ENCODE measurements around the gene GPX3.

DNA sequence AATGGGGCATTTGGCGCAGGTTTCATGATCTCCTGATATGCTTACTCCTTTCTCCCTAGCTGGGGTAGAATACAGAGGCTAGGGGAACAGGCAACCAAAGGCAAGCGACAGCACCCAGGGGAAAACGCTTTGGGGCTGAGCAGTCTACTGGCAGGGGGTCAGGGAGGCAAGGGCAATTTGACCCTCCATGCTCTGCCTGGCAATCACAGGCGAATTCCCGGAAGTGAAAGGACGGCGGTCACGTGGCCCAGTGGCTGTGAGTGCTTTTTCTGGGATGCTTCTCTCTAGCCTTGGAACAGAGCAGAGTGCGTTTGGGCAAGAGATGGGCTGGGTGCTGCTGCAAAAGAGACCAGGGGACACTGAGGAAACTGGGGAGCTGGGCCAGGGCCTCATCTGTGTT lies 5.7 kb downstream of the GPX3 start:
- TF ChIP-seq EP300 (IDR thresholded peaks at IDR 0.05; ENCODE audit: borderline replicate concordance in 1 of 2, low read depth in 1 of 2, low read length in 1 of 2) (no peak), RCOR1 (IDR thresholded peaks at IDR 0.05; ENCODE audit: low read length) (no peak), TAF1 (IDR thresholded peaks at IDR 0.05; ENCODE audit: borderline replicate concordance, low read depth, low read length) (no peak), SMC3 (IDR thresholded peaks at IDR 0.05; ENCODE audit: low read depth, low read length) (no peak), MXI1 (IDR thresholded peaks at IDR 0.05; ENCODE audit: low read depth, low read length) (no peak), RXRA (IDR thresholded peaks at IDR 0.05; ENCODE audit: borderline replicate concordance, low read depth) (no peak), GABPA (IDR thresholded peaks at IDR 0.05; ENCODE audit: low read depth) (no peak), EZH2phosphoT487 (IDR thresholded peaks at IDR 0.05; ENCODE audit: borderline replicate concordance, low read depth) (no peak)
- TF ChIP-seq, protein P1, sequence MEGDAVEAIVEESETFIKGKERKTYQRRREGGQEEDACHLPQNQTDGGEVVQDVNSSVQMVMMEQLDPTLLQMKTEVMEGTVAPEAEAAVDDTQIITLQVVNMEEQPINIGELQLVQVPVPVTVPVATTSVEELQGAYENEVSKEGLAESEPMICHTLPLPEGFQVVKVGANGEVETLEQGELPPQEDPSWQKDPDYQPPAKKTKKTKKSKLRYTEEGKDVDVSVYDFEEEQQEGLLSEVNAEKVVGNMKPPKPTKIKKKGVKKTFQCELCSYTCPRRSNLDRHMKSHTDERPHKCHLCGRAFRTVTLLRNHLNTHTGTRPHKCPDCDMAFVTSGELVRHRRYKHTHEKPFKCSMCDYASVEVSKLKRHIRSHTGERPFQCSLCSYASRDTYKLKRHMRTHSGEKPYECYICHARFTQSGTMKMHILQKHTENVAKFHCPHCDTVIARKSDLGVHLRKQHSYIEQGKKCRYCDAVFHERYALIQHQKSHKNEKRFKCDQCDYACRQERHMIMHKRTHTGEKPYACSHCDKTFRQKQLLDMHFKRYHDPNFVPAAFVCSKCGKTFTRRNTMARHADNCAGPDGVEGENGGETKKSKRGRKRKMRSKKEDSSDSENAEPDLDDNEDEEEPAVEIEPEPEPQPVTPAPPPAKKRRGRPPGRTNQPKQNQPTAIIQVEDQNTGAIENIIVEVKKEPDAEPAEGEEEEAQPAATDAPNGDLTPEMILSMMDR (IDR thresholded peaks at IDR 0.05), result no peak
- TF ChIP-seq, protein P2, sequence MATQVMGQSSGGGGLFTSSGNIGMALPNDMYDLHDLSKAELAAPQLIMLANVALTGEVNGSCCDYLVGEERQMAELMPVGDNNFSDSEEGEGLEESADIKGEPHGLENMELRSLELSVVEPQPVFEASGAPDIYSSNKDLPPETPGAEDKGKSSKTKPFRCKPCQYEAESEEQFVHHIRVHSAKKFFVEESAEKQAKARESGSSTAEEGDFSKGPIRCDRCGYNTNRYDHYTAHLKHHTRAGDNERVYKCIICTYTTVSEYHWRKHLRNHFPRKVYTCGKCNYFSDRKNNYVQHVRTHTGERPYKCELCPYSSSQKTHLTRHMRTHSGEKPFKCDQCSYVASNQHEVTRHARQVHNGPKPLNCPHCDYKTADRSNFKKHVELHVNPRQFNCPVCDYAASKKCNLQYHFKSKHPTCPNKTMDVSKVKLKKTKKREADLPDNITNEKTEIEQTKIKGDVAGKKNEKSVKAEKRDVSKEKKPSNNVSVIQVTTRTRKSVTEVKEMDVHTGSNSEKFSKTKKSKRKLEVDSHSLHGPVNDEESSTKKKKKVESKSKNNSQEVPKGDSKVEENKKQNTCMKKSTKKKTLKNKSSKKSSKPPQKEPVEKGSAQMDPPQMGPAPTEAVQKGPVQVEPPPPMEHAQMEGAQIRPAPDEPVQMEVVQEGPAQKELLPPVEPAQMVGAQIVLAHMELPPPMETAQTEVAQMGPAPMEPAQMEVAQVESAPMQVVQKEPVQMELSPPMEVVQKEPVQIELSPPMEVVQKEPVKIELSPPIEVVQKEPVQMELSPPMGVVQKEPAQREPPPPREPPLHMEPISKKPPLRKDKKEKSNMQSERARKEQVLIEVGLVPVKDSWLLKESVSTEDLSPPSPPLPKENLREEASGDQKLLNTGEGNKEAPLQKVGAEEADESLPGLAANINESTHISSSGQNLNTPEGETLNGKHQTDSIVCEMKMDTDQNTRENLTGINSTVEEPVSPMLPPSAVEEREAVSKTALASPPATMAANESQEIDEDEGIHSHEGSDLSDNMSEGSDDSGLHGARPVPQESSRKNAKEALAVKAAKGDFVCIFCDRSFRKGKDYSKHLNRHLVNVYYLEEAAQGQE (IDR thresholded peaks at IDR 0.05; ENCODE audit: low read depth, low read length), result no peak
- TF ChIP-seq, protein P3, sequence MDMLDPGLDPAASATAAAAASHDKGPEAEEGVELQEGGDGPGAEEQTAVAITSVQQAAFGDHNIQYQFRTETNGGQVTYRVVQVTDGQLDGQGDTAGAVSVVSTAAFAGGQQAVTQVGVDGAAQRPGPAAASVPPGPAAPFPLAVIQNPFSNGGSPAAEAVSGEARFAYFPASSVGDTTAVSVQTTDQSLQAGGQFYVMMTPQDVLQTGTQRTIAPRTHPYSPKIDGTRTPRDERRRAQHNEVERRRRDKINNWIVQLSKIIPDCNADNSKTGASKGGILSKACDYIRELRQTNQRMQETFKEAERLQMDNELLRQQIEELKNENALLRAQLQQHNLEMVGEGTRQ (IDR thresholded peaks at IDR 0.05; ENCODE audit: borderline replicate concordance, low read depth, low read length), result no peak
- TF ChIP-seq, protein P4, sequence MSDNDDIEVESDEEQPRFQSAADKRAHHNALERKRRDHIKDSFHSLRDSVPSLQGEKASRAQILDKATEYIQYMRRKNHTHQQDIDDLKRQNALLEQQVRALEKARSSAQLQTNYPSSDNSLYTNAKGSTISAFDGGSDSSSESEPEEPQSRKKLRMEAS (IDR thresholded peaks at IDR 0.05; ENCODE audit: low read depth), result no peak
